B cell (primary cell): ENCODE data around the gene YRDC. TPM values are rescaled to one million over a fixed set of nuclear protein-coding genes. Genes with fewer than 3 reads are reported as not detected.
A peak's percentile ranks its signal among the peaks of the same experiment; 100 is the strongest.

Experiments
- ATAC-seq: fragments of 200-7000 bp; cut with Tn5 transposase; one replicate; pipeline ENCODE4 v1.10.0; 2021; ENCODE audit warnings: low read depth, mild to moderate bottlenecking, moderate number of reproducible peaks, moderate library complexity
- CTCF ChIA-PET: fragments of 350-600 bp; sonication (Branson Sonifier 250); formaldehyde crosslinking; loops from one replicate; lab custom pipeline; 2021; ENCODE audit warnings: antibody characterized with exemption, inconsistent platforms; lab: Charles Lee
- POLR2A ChIA-PET: fragments of 350-600 bp; sonication (Branson Sonifier 250); formaldehyde crosslinking; loops from one replicate; lab custom pipeline; 2021; ENCODE audit warnings: antibody characterized with exemption; lab: Charles Lee
- DNase-seq: peaks from one replicate; pipeline ENCODE4 v3.0.0; 2013
- H2AFZ ChIP-seq: 2 replicates; pipeline ENCODE4 v1.6.1; 2012; ENCODE audit warnings: mild to moderate bottlenecking, low read depth, low read length; ENCODE audit not compliant: insufficient read depth, poor library complexity, severe bottlenecking
- H3K27ac ChIP-seq, 2 donors: 1 replicate in 1 of 2; 2 replicates in 1 of 2; pipeline ENCODE4 v1.5.1; 2012 to 2013; ENCODE audit warnings: low read length in 2 of 2, mild to moderate bottlenecking in 2 of 2, moderate library complexity in 1 of 2
- H3K27me3 ChIP-seq, 4 experiments: fragments of 200-600 bp in 1 of 4; sonication (generic) in 1 of 4; replicated peaks in 1 of 4; 1 replicate in 2 of 4; 2 replicates in 2 of 4; pipeline versions ENCODE4 v1.6.1 to v1.7.0; 2013 to 2016; ENCODE audit warnings: low read length in 3 of 4, mild to moderate bottlenecking in 2 of 4, mixed read lengths in 1 of 4, moderate library complexity in 1 of 4; ENCODE audit not compliant: insufficient read depth in 4 of 4, control insufficient read depth in 3 of 4; ENCODE audit errors: control extremely low read depth in 1 of 4
- H3K36me3 ChIP-seq, 2 experiments: replicated peaks in 1 of 2; 1 replicate in 1 of 2; 2 replicates in 1 of 2; pipeline versions ENCODE4 v1.6.1 to v1.7.1; 2013; ENCODE audit warnings: low read length in 1 of 2; ENCODE audit not compliant: insufficient read depth in 2 of 2, control insufficient read depth in 1 of 2; ENCODE audit errors: control extremely low read depth in 1 of 2, extremely low read depth in 1 of 2
- H3K4me1 ChIP-seq, 2 donors: fragments of 200-600 bp in 1 of 2; sonication (generic) in 1 of 2; 1 replicate in 1 of 2; 2 replicates in 1 of 2; pipeline versions ENCODE4 v1.5.1 to v1.6.1; 2013 to 2017; ENCODE audit warnings: low read length in 2 of 2; ENCODE audit not compliant: control insufficient read depth in 2 of 2, insufficient read depth in 2 of 2
- H3K4me2 ChIP-seq: replicated peaks from 2 replicates; pipeline ENCODE3; 2012; ENCODE audit warnings: mild to moderate bottlenecking, low read depth, low read length; ENCODE audit not compliant: poor library complexity, severe bottlenecking
- H3K4me3 ChIP-seq, 5 experiments: fragments of 200-600 bp in 1 of 5; sonication (generic) in 1 of 5; 1 replicate in 3 of 5; 2 replicates in 2 of 5; pipeline versions ENCODE4 v1.5.1 to v1.7.0; 2011 to 2016; ENCODE audit warnings: low read length in 4 of 5, mild to moderate bottlenecking in 4 of 5, low read depth in 2 of 5, control low read depth in 1 of 5, moderate library complexity in 1 of 5; ENCODE audit not compliant: insufficient read depth in 1 of 5; ENCODE audit errors: control extremely low read depth in 1 of 5, extremely low read depth in 1 of 5
- H3K79me2 ChIP-seq: fragments of 200-600 bp; sonication (generic); one replicate; pipeline ENCODE4 v1.6.0; 2016; ENCODE audit warnings: low read length; ENCODE audit not compliant: control insufficient read depth, insufficient read depth
- H3K9ac ChIP-seq: fragments of 200-600 bp; sonication (generic); 2 replicates; pipeline ENCODE4 v1.6.1; 2017; ENCODE audit warnings: mild to moderate bottlenecking, low read length, moderate library complexity
- H3K9me3 ChIP-seq, 3 donors: one replicate each; pipeline versions ENCODE4 v1.6.1 to v1.7.1; 2013; ENCODE audit warnings: low read length in 2 of 3; ENCODE audit not compliant: control insufficient read depth in 2 of 3, insufficient read depth in 1 of 3; ENCODE audit errors: control extremely low read depth in 1 of 3
- H4K20me1 ChIP-seq: 2 replicates; pipeline ENCODE4 v1.6.0; 2012; ENCODE audit warnings: mild to moderate bottlenecking, low read length; ENCODE audit not compliant: insufficient read depth, control insufficient read depth, poor library complexity, severe bottlenecking
- H3K27ac Mint-ChIP-seq: one replicate; pipeline ENCODE4 v1.8.0; 2021; ENCODE audit warnings: mixed read lengths
- H3K27me3 Mint-ChIP-seq: one replicate; pipeline ENCODE4 v1.8.0; 2021; ENCODE audit warnings: mixed read lengths
- H3K4me1 Mint-ChIP-seq: one replicate; pipeline ENCODE4 v1.8.0; 2021; ENCODE audit warnings: mixed read lengths
- H3K4me3 Mint-ChIP-seq: one replicate; pipeline ENCODE4 v1.8.0; 2021; ENCODE audit warnings: mixed read lengths
- H3K9me3 Mint-ChIP-seq: one replicate; pipeline ENCODE4 v1.8.0; 2022; ENCODE audit warnings: mixed read lengths; ENCODE audit not compliant: insufficient read depth
- EZH2 ChIP-seq: IDR thresholded peaks from 2 replicates; pipeline ENCODE4 v1.6.1; 2012; ENCODE audit warnings: borderline replicate concordance, low read depth, mild to moderate bottlenecking, moderate library complexity, low read length; ENCODE audit not compliant: insufficient read depth, poor library complexity, severe bottlenecking
- WGBS: methylation state at CpG from one replicate; pipeline ENCODE4 v1.1.5; 2013; ENCODE audit warnings: missing lambda C conversion rate; ENCODE audit not compliant: insufficient coverage; 5-methylcytosine and 5-hydroxymethylcytosine counted together
- intact Hi-C: fragments of 100-400 bp; cut with micrococcal nuclease; formaldehyde crosslinking; loops from one replicate; pipeline ENCODE4 v1.10.0; 2022
- polyA plus RNA-seq: library from polyadenylated mRNA; depleted of rRNA; stranded (reverse); fragments of >200 nt; gene quantifications from 2 replicates; pipeline ENCODE4 v1.2.3, GENCODE V29; 2012
- total RNA-seq, 2 donors: library from RNA; stranded (reverse); fragments of 120-200 nt in 1 of 2; gene quantifications; 1 replicate in 1 of 2; 2 replicates in 1 of 2; pipeline versions ENCODE4 v1.2.3 to v1.2.4, GENCODE V29; 2013 to 2022
- TF ChIP-seq, protein P1 (sequence below): fragments of 200-600 bp; IDR thresholded peaks from one replicate; pipeline ENCODE4 v1.8.0; 2022; ENCODE audit warnings: antibody characterized with exemption, mild to moderate bottlenecking

YRDC gene
- total and polyA plus RNA-seq, 2 donors (not counting 1 experiment from before 2014, with no cell fraction given) = 12.5 to 16.7 TPM

DNA sequence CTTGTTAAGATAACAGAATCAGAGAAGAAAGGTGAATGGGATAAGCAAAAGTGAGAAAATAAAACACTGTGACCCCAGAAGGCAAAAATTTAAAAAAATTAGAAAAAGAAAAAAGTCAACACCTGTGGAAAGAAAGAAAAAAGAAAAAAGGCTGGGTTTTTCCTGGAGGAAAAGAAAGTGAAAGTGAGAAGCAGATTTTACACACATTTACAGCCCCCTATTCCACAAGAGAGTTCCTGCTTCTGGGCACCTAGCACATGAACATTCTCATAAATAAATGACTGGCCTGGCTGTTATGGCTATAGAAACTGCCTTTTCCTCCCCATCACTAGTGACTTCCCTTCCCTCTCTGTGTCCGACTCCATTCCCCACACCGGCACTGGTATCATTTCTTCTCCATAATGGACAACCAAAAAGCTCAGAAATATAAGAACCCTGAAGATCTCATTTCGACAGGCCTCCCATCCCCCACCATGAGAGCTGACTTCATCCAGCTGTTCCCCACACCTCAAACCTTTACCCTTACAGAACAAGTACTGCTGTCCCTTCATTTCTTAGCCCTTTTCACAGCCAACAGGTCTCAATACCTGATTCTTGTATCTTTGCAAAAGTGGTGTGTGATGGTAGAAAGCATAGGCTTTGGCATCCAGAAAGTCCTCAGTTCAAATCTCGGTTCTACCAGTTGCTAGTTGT lies 38.8 kb upstream of the YRDC start:
- H4K20me1 ChIP-seq = peaks cover 6% of the 10 kb centered on the region
- peak overlapping the region in 4 of 5 experiments; percentile 1 to 46 (median 34) for H3K4me3 ChIP-seq
- no peaks in the 10 kb centered on the region for H3K27me3 ChIP-seq
- H3K36me3 ChIP-seq = peaks cover 0 to 13% of the 10 kb centered on the region in 2 experiments
- H3K9ac ChIP-seq = peak overlapping the region; percentile 48
- ChIA-PET CTCF (interaction anchor here (0.6 to 3.0 kb wide), 2 partner anchors 13 to 15 kb away, joined by 4 to 23 read pairs; partner anchors contain the start of gene MTF1), POLR2A (interaction anchor here (0.6 kb wide), 1 partner anchor 40 kb away, joined by 4 read pairs; no protein-coding TSS in a partner anchor)
- H2AFZ ChIP-seq = peak overlapping the region; percentile 50
- Mint-ChIP-seq H3K9me3 (no peaks in the 10 kb centered on the region), H3K27me3 (no peaks in the 10 kb centered on the region), H3K27ac (peak overlapping the region; percentile 78), H3K4me3 (peak overlapping the region; percentile 75), H3K4me1 (peaks cover 35% of the 10 kb centered on the region)
- intact Hi-C loops = no loop called here
- H3K79me2 ChIP-seq = peaks cover 92% of the 10 kb centered on the region
- peak overlapping the region; percentile 70 for H3K4me2 ChIP-seq
- H3K4me1 ChIP-seq = peaks cover 28 to 29% of the 10 kb centered on the region in 2 donors
- H3K9me3 ChIP-seq = no peaks in the 10 kb centered on the region
- H3K27ac ChIP-seq = peak overlapping the region; percentile 21 to 76
- ATAC-seq (peak; percentile 45), DNase-seq (peak; percentile 43)
- TF ChIP-seq, protein P1, sequence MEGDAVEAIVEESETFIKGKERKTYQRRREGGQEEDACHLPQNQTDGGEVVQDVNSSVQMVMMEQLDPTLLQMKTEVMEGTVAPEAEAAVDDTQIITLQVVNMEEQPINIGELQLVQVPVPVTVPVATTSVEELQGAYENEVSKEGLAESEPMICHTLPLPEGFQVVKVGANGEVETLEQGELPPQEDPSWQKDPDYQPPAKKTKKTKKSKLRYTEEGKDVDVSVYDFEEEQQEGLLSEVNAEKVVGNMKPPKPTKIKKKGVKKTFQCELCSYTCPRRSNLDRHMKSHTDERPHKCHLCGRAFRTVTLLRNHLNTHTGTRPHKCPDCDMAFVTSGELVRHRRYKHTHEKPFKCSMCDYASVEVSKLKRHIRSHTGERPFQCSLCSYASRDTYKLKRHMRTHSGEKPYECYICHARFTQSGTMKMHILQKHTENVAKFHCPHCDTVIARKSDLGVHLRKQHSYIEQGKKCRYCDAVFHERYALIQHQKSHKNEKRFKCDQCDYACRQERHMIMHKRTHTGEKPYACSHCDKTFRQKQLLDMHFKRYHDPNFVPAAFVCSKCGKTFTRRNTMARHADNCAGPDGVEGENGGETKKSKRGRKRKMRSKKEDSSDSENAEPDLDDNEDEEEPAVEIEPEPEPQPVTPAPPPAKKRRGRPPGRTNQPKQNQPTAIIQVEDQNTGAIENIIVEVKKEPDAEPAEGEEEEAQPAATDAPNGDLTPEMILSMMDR = no peak
- TF ChIP-seq EZH2 = no peak
- 38% methylated on average over 4 of the region's 4 CpGs for WGBS

- Mint-ChIP-seq H3K27ac (peak overlapping the region; percentile 17), H3K9me3 (no peaks in the 10 kb centered on the region), H3K4me3 (no peak overlapping the region), H3K4me1 (peaks cover 36% of the 10 kb centered on the region), H3K27me3 (no peaks in the 10 kb centered on the region)
- TF ChIP-seq, protein P1 = no peak
- no peak for TF ChIP-seq EZH2
- ATAC-seq (no peak), DNase-seq (no peak)
- WGBS = no CpG with 5 or more reads among the region's 3 CpGs
- peaks cover 99% of the 10 kb centered on the region for H3K79me2 ChIP-seq
- peaks cover 15% of the 10 kb centered on the region for H4K20me1 ChIP-seq
- no peaks in the 10 kb centered on the region for H3K27me3 ChIP-seq
- CTCF ChIA-PET = interaction anchor here (0.6 to 3.0 kb wide), 2 partner anchors 14 to 16 kb away, joined by 4 to 23 read pairs; partner anchors contain the start of gene MTF1
- H3K36me3 ChIP-seq = peaks cover 1 to 18% of the 10 kb centered on the region in 2 experiments
- no peak overlapping the region for H3K4me3 ChIP-seq
- peaks cover 18 to 19% of the 10 kb centered on the region in 2 donors for H3K4me1 ChIP-seq
- H2AFZ ChIP-seq = no peak overlapping the region
- POLR2A ChIA-PET = no interaction called here
- intact Hi-C loops = no loop called here
- no peak overlapping the region for H3K9ac ChIP-seq
- H3K9me3 ChIP-seq = no peaks in the 10 kb centered on the region
- H3K4me2 ChIP-seq = peak overlapping the region; percentile 70
- H3K27ac ChIP-seq = peak overlapping the region; percentile 21 to 76
These were observed 37.8 kb upstream of the YRDC start for GRCh38 chr1:37845786-37846185.
